Natural killer cell (primary cell): ENCODE measurements around the gene DCX. TPM values are rescaled to one million over a fixed set of nuclear protein-coding genes. Genes with fewer than 3 reads are reported as not detected.

Experiments
- ATAC-seq, 3 donors: fragments of 150-1000 bp in 2 of 3; fragments of 200-7000 bp in 1 of 3; cut with Tn5 transposase; 1 replicate in 1 of 3; 2 replicates in 2 of 3; pipeline ENCODE4 v1.10.0; 2021; ENCODE audit warnings: mild to moderate bottlenecking in 2 of 3, moderate library complexity in 2 of 3
- DNase-seq, 2 donors: peaks; one replicate each; pipeline versions ENCODE4 v3.0.0 to v3.0.0-alpha.2; 2013 to 2021; ENCODE audit warnings: mixed read lengths in 1 of 2
- H3K27ac ChIP-seq: one replicate; pipeline ENCODE4 v1.5.1; 2013; ENCODE audit warnings: mild to moderate bottlenecking, low read length
- H3K27me3 ChIP-seq: one replicate; pipeline ENCODE4 v1.6.1; 2013; ENCODE audit warnings: low read length; ENCODE audit not compliant: control insufficient read depth, insufficient read depth
- H3K36me3 ChIP-seq: one replicate; pipeline ENCODE4 v1.6.1; 2013; ENCODE audit warnings: low read length; ENCODE audit not compliant: control insufficient read depth, insufficient read depth
- H3K4me1 ChIP-seq: one replicate; pipeline ENCODE4 v1.6.1; 2013; ENCODE audit warnings: low read length; ENCODE audit not compliant: control insufficient read depth, insufficient read depth
- H3K4me3 ChIP-seq: one replicate; pipeline ENCODE4 v1.5.1; 2013; ENCODE audit warnings: low read length
- H3K9me3 ChIP-seq: one replicate; pipeline ENCODE4 v1.6.1; 2013; ENCODE audit warnings: low read length; ENCODE audit not compliant: control insufficient read depth, insufficient read depth
- H3K27ac Mint-ChIP-seq, 2 donors: one replicate each; pipeline ENCODE4 v1.8.0; 2022; ENCODE audit warnings: mild to moderate bottlenecking in 2 of 2, mixed read lengths in 2 of 2, moderate library complexity in 1 of 2
- H3K27me3 Mint-ChIP-seq, 2 donors: one replicate each; pipeline ENCODE4 v1.8.0; 2022; ENCODE audit warnings: low read depth in 2 of 2, mixed read lengths in 2 of 2
- H3K36me3 Mint-ChIP-seq: one replicate; pipeline ENCODE4 v1.8.0; 2022; ENCODE audit warnings: mixed read lengths
- H3K4me1 Mint-ChIP-seq, 2 donors: one replicate each; pipeline ENCODE4 v1.8.0; 2022; ENCODE audit warnings: mixed read lengths in 2 of 2
- H3K4me3 Mint-ChIP-seq: one replicate; pipeline ENCODE4 v1.8.0; 2022; ENCODE audit warnings: mild to moderate bottlenecking, moderate library complexity, mixed read lengths
- H3K9me3 Mint-ChIP-seq, 2 donors: one replicate each; pipeline ENCODE4 v1.8.0; 2022; ENCODE audit warnings: mixed read lengths in 2 of 2
- WGBS: methylation state at CpG from one replicate; pipeline ENCODE4 v1.1.7; 2013; ENCODE audit warnings: missing lambda C conversion rate; ENCODE audit not compliant: insufficient coverage; 5-methylcytosine and 5-hydroxymethylcytosine counted together
- intact Hi-C: fragments of 100-400 bp; cut with micrococcal nuclease; formaldehyde crosslinking; loops from one replicate; pipeline ENCODE4 v1.14.2; 2022
- total RNA-seq, 4 donors: library from RNA; stranded (reverse); fragments of 120-200 nt in 1 of 4; gene quantifications; one replicate each; pipeline versions ENCODE4 v1.2.3 to v1.2.4, GENCODE V29; 2013 to 2022
- TF ChIP-seq, protein P1 (sequence below): fragments of 200-600 bp; IDR thresholded peaks from one replicate; pipeline ENCODE4 v1.8.0; 2022; ENCODE audit warnings: antibody characterized with exemption

Gene DCX
- total RNA-seq, 3 donors from 2014 or later (not counting 1 experiment from before 2014, with no cell fraction given), result not detected

- peaks cover 0 to 18% of the 10 kb centered on the region in 2 donors for H3K27me3 Mint-ChIP-seq
- Histone ChIP-seq H3K27me3 (no peaks in the 10 kb centered on the region), H3K9me3 (no peaks in the 10 kb centered on the region), H3K36me3 (no peaks in the 10 kb centered on the region), H3K4me1 (no peaks in the 10 kb centered on the region), H3K4me3 (no peak overlapping the region), H3K27ac (no peak overlapping the region)
- peaks cover 0 to 5% of the 10 kb centered on the region in 2 donors for H3K9me3 Mint-ChIP-seq
- TF ChIP-seq, protein P1, sequence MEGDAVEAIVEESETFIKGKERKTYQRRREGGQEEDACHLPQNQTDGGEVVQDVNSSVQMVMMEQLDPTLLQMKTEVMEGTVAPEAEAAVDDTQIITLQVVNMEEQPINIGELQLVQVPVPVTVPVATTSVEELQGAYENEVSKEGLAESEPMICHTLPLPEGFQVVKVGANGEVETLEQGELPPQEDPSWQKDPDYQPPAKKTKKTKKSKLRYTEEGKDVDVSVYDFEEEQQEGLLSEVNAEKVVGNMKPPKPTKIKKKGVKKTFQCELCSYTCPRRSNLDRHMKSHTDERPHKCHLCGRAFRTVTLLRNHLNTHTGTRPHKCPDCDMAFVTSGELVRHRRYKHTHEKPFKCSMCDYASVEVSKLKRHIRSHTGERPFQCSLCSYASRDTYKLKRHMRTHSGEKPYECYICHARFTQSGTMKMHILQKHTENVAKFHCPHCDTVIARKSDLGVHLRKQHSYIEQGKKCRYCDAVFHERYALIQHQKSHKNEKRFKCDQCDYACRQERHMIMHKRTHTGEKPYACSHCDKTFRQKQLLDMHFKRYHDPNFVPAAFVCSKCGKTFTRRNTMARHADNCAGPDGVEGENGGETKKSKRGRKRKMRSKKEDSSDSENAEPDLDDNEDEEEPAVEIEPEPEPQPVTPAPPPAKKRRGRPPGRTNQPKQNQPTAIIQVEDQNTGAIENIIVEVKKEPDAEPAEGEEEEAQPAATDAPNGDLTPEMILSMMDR, result no peak
- ATAC-seq (no peak), DNase-seq (no peak)
- no peak overlapping the region for H3K4me3 Mint-ChIP-seq
- H3K36me3 Mint-ChIP-seq, result no peaks in the 10 kb centered on the region
- no peak overlapping the region for H3K27ac Mint-ChIP-seq
- 48% methylated on average over 3 of the region's 3 CpGs for WGBS
- no peaks in the 10 kb centered on the region for H3K4me1 Mint-ChIP-seq
- intact Hi-C loops, result no loop called here
Observed at GRCh38 chrX:111407948-111408347, 4.0 kb downstream of the DCX start.

GRCh38 chrX:111402344-111402743 is 9.6 kb downstream of the DCX start:
- Histone ChIP-seq H3K9me3 (no peaks in the 10 kb centered on the region), H3K27ac (no peak overlapping the region), H3K36me3 (no peaks in the 10 kb centered on the region), H3K4me3 (no peak overlapping the region), H3K27me3 (no peaks in the 10 kb centered on the region), H3K4me1 (no peaks in the 10 kb centered on the region)
- intact Hi-C loops, result no loop called here
- no peak overlapping the region for H3K27ac Mint-ChIP-seq
- peaks cover 0 to 9% of the 10 kb centered on the region in 2 donors for H3K27me3 Mint-ChIP-seq
- TF ChIP-seq, protein P1, result no peak
- H3K4me1 Mint-ChIP-seq, result no peaks in the 10 kb centered on the region
- DNase-seq (no peak), ATAC-seq (no peak)
- no CpG with 5 or more reads among the region's 2 CpGs for WGBS
- H3K4me3 Mint-ChIP-seq, result no peak overlapping the region
- no peaks in the 10 kb centered on the region for H3K36me3 Mint-ChIP-seq
- H3K9me3 Mint-ChIP-seq, result peaks cover 0 to 3% of the 10 kb centered on the region in 2 donors

DNA sequence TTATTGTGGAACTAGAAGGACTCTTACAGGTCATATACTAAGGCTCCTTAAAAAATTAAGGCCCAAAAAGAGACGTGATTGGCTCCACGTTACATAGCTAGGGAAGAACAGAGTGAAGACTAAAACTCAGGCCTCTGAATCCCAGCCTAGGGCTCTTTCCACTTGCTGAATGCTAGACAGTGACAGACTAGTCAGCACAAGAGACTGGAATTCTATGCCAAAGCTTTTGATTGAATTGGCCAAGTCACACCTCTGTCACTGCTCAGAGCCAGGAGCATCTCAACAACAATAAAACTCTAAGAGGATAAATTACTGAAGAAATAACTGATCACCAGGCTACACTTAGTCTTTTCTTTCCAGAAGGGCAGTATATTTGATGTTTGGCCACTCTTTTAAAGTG is 16.8 kb downstream of the DCX start:
- ATAC-seq, result no peak

GRCh38 chrX:111394569-111394968 is 17.4 kb downstream of the DCX start:
- Histone ChIP-seq H3K27me3 (no peaks in the 10 kb centered on the region), H3K27ac (no peak overlapping the region), H3K9me3 (no peaks in the 10 kb centered on the region), H3K36me3 (no peaks in the 10 kb centered on the region), H3K4me1 (no peaks in the 10 kb centered on the region), H3K4me3 (no peak overlapping the region)
- no CpG with 5 or more reads among the region's 1 CpG for WGBS
- TF ChIP-seq, protein P1, result no peak
- peaks cover 2 to 3% of the 10 kb centered on the region in 2 donors for H3K9me3 Mint-ChIP-seq
- no peaks in the 10 kb centered on the region for H3K27me3 Mint-ChIP-seq
- intact Hi-C loops, result no loop called here
- ATAC-seq (no peak), DNase-seq (no peak)
- H3K4me1 Mint-ChIP-seq, result no peaks in the 10 kb centered on the region
- H3K4me3 Mint-ChIP-seq, result no peak overlapping the region
- no peak overlapping the region for H3K27ac Mint-ChIP-seq
- H3K36me3 Mint-ChIP-seq, result no peaks in the 10 kb centered on the region

More for the DNA sequence above, 16.8 kb downstream of the DCX start:
- no peaks in the 10 kb centered on the region for H3K27me3 ChIP-seq
- no peak for DNase-seq
- H3K4me3 Mint-ChIP-seq, result no peak overlapping the region
- H3K9me3 ChIP-seq, result no peaks in the 10 kb centered on the region
- 93% methylated on average over 2 of the region's 2 CpGs for WGBS
- H3K27ac ChIP-seq, result no peak overlapping the region
- TF ChIP-seq, protein P1, result no peak
- H3K4me3 ChIP-seq, result no peak overlapping the region
- no peaks in the 10 kb centered on the region for H3K36me3 ChIP-seq
- no peak overlapping the region for H3K27ac Mint-ChIP-seq
- H3K4me1 Mint-ChIP-seq, result no peaks in the 10 kb centered on the region
- intact Hi-C loops, result no loop called here
- no peaks in the 10 kb centered on the region for H3K4me1 ChIP-seq
- H3K9me3 Mint-ChIP-seq, result peaks cover 2 to 3% of the 10 kb centered on the region in 2 donors
- peaks cover 0 to 3% of the 10 kb centered on the region in 2 donors for H3K27me3 Mint-ChIP-seq
- H3K36me3 Mint-ChIP-seq, result no peaks in the 10 kb centered on the region
